ENCODE results near the gene ADAMTS2. TPM values are rescaled to one million over a fixed set of nuclear protein-coding genes. Genes with fewer than 3 reads are reported as not detected.

ADAMTS2 gene
- total and polyA plus RNA-seq, 2 donors (not counting 1 experiment from before 2014, with no cell fraction given): 16.2 to 70.2 TPM

DNA sequence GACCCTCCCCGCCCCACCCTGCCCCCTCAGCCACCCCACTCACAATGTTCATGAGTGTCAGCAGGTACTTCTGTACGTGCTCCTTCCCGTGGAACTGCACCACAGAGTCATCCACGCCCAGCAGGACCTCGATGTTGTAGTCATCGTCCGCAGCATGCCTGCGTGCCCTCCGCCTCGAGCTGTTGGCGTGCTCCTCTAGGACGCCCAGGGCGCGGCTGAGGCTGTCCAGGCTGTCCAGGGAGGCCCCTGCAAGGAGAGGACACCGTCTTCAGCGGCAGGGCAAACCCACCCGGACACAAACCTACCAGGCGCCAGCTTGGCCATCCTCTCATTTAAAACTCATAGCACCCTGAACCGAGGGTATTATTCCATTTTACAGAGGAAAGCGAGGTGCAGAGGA lies 137.8 kb downstream of the ADAMTS2 start:
- no peak for DNase-seq (ENCODE audit: low read depth in 2 of 2)
- no peaks in the 10 kb centered on the region for H3K9me3 ChIP-seq (ENCODE audit: control insufficient read depth, insufficient read depth, low read depth, low read length)
- no peaks in the 10 kb centered on the region for H4K20me1 ChIP-seq (ENCODE audit: control insufficient read depth, extremely low read depth, insufficient read depth, low read length)

GRCh38 chr5:179206366-179206765 lies 138.9 kb downstream of the ADAMTS2 start:
- no peak overlapping the region for H3K4me3 ChIP-seq (replicated peaks in 1 of 4; ENCODE audit: control extremely low read depth in 1 of 4, insufficient read depth in 1 of 4, low read depth in 3 of 4, low read length in 4 of 4)
- TF ChIP-seq CTCF (conservative IDR thresholded peaks at IDR 0.05 in 1 of 2, IDR thresholded peaks at IDR 0.05 in 1 of 2; ENCODE audit: low read depth in 1 of 2, low read length in 2 of 2) (no peak), EZH2 (IDR thresholded peaks at IDR 0.05; ENCODE audit: low read length, missing control alignments) (no peak)
- no peaks in the 10 kb centered on the region for H3K27me3 ChIP-seq (ENCODE audit: control insufficient read depth, insufficient read depth, low read length)
- H3K9ac ChIP-seq (ENCODE audit: insufficient read depth, low read length): no peak overlapping the region
- H3K9me3 ChIP-seq (ENCODE audit: control insufficient read depth, insufficient read depth, low read depth, low read length): no peaks in the 10 kb centered on the region
- H3K4me1 ChIP-seq (ENCODE audit: control insufficient read depth, extremely low read depth, insufficient read depth, low read length): peaks cover 4% of the 10 kb centered on the region
- H3K79me2 ChIP-seq (ENCODE audit: control insufficient read depth, insufficient read depth, low read length): peaks cover 4% of the 10 kb centered on the region
- H3K4me2 ChIP-seq (ENCODE audit: extremely low read depth, insufficient read depth, low read length): no peak overlapping the region
- no peaks in the 10 kb centered on the region for H4K20me1 ChIP-seq (ENCODE audit: control insufficient read depth, extremely low read depth, insufficient read depth, low read length)
- H3K27ac ChIP-seq (ENCODE audit: insufficient read depth, low read length): no peak overlapping the region
- DNase-seq (ENCODE audit: low read depth in 2 of 2): no peak
- H2AFZ ChIP-seq (ENCODE audit: low read length): no peak overlapping the region
- H3K36me3 ChIP-seq (ENCODE audit: control insufficient read depth, insufficient read depth, low read length): peaks cover 4% of the 10 kb centered on the region

More for the DNA sequence above, 137.8 kb downstream of the ADAMTS2 start:
- no peak overlapping the region for H3K4me3 ChIP-seq (replicated peaks in 1 of 4; ENCODE audit: control extremely low read depth in 1 of 4, insufficient read depth in 1 of 4, low read depth in 3 of 4, low read length in 4 of 4)
- H3K79me2 ChIP-seq (ENCODE audit: control insufficient read depth, insufficient read depth, low read length): peaks cover 4% of the 10 kb centered on the region
- H3K4me1 ChIP-seq (ENCODE audit: control insufficient read depth, extremely low read depth, insufficient read depth, low read length): peaks cover 4% of the 10 kb centered on the region
- no peak overlapping the region for H3K27ac ChIP-seq (ENCODE audit: insufficient read depth, low read length)
- no peak overlapping the region for H3K4me2 ChIP-seq (ENCODE audit: extremely low read depth, insufficient read depth, low read length)
- TF ChIP-seq EZH2 (IDR thresholded peaks at IDR 0.05; ENCODE audit: low read length, missing control alignments) (no peak), CTCF (conservative IDR thresholded peaks at IDR 0.05 in 1 of 2, IDR thresholded peaks at IDR 0.05 in 1 of 2; ENCODE audit: low read depth in 1 of 2, low read length in 2 of 2) (no peak)
- H3K27me3 ChIP-seq (ENCODE audit: control insufficient read depth, insufficient read depth, low read length): no peaks in the 10 kb centered on the region
- no peak overlapping the region for H3K9ac ChIP-seq (ENCODE audit: insufficient read depth, low read length)
- peaks cover 4% of the 10 kb centered on the region for H3K36me3 ChIP-seq (ENCODE audit: control insufficient read depth, insufficient read depth, low read length)
- H2AFZ ChIP-seq (ENCODE audit: low read length): no peak overlapping the region

DNA sequence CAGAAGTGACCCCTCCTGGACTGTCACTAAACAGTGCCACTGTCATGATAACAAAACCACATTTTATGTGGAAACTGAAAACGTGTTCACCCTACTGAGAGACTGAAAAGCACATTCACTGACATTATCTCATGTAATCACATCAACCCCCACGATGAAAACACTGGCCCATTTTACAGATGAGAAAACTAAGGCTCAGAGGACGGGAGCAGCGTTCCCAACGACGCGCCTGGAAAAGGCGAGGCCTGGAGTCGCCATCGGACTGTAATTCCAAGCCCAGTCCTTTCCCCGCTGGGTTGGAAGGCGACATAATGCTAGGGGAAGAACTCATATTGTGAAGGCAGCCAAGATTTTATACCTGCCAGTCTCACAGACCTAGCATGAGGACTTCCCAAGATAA lies 140.0 kb downstream of the ADAMTS2 start:
- H3K9me3 ChIP-seq (ENCODE audit: control insufficient read depth, insufficient read depth, low read depth, low read length): no peaks in the 10 kb centered on the region
- H3K79me2 ChIP-seq (ENCODE audit: control insufficient read depth, insufficient read depth, low read length): peaks cover 4% of the 10 kb centered on the region
- no peaks in the 10 kb centered on the region for H4K20me1 ChIP-seq (ENCODE audit: control insufficient read depth, extremely low read depth, insufficient read depth, low read length)

More for the DNA sequence above, 140.0 kb downstream of the ADAMTS2 start:
- Histone ChIP-seq H3K27me3 (ENCODE audit: control insufficient read depth, insufficient read depth, low read length) (no peaks in the 10 kb centered on the region), H2AFZ (ENCODE audit: low read length) (no peak overlapping the region), H3K4me2 (ENCODE audit: extremely low read depth, insufficient read depth, low read length) (no peak overlapping the region), H3K4me1 (ENCODE audit: control insufficient read depth, extremely low read depth, insufficient read depth, low read length) (peaks cover 4% of the 10 kb centered on the region), H3K4me3 (replicated peaks in 1 of 4; ENCODE audit: control extremely low read depth in 1 of 4, insufficient read depth in 1 of 4, low read depth in 3 of 4, low read length in 4 of 4) (no peak overlapping the region), H3K36me3 (ENCODE audit: control insufficient read depth, insufficient read depth, low read length) (peaks cover 4% of the 10 kb centered on the region), H3K9ac (ENCODE audit: insufficient read depth, low read length) (no peak overlapping the region), H3K27ac (ENCODE audit: insufficient read depth, low read length) (no peak overlapping the region)
- no peak for DNase-seq (ENCODE audit: low read depth in 2 of 2)
- TF ChIP-seq EZH2 (IDR thresholded peaks at IDR 0.05; ENCODE audit: low read length, missing control alignments) (no peak), CTCF (conservative IDR thresholded peaks at IDR 0.05 in 1 of 2, IDR thresholded peaks at IDR 0.05 in 1 of 2; ENCODE audit: low read depth in 1 of 2, low read length in 2 of 2) (no peak)
